ENCODE results near the gene FBP1.
A peak's percentile ranks its signal among the peaks of the same experiment; 100 is the strongest.

Gene FBP1

GRCh38 chr9:94650949-94651348 lies 11.6 kb upstream of the FBP1 start:
- H3K9me3 ChIP-seq (ENCODE audit: control insufficient read depth, low read depth, low read length): no peaks in the 10 kb centered on the region
- H3K4me1 ChIP-seq (ENCODE audit: control insufficient read depth, low read depth, low read length): no peaks in the 10 kb centered on the region
- H3K4me3 ChIP-seq (ENCODE audit: low read length): no peak overlapping the region
- no peaks in the 10 kb centered on the region for H3K27me3 ChIP-seq (ENCODE audit: control insufficient read depth, insufficient read depth, low read length)
- no peaks in the 10 kb centered on the region for H3K36me3 ChIP-seq (ENCODE audit: control insufficient read depth, low read depth, low read length)
- H3K27ac ChIP-seq (ENCODE audit: low read length): no peak overlapping the region
- no peak overlapping the region for H3K9ac ChIP-seq (ENCODE audit: low read length)

- no peak overlapping the region for H3K27ac ChIP-seq (ENCODE audit: low read length)
- no peak overlapping the region for H3K9ac ChIP-seq (ENCODE audit: low read length)
- no peaks in the 10 kb centered on the region for H3K27me3 ChIP-seq (ENCODE audit: control insufficient read depth, insufficient read depth, low read length)
- no peaks in the 10 kb centered on the region for H3K9me3 ChIP-seq (ENCODE audit: control insufficient read depth, low read depth, low read length)
- H3K36me3 ChIP-seq (ENCODE audit: control insufficient read depth, low read depth, low read length): no peaks in the 10 kb centered on the region
- no peaks in the 10 kb centered on the region for H3K4me1 ChIP-seq (ENCODE audit: control insufficient read depth, low read depth, low read length)
- no peak overlapping the region for H3K4me3 ChIP-seq (ENCODE audit: low read length)
These were observed 9.9 kb upstream of the FBP1 start for GRCh38 chr9:94649100-94649819.

GRCh38 chr9:94648185-94648584 lies 8.9 kb upstream of the FBP1 start:
- H3K9ac ChIP-seq (ENCODE audit: low read length): no peak overlapping the region
- H3K27ac ChIP-seq (ENCODE audit: low read length): no peak overlapping the region
- H3K4me1 ChIP-seq (ENCODE audit: control insufficient read depth, low read depth, low read length): no peaks in the 10 kb centered on the region
- H3K9me3 ChIP-seq (ENCODE audit: control insufficient read depth, low read depth, low read length): no peaks in the 10 kb centered on the region
- no peaks in the 10 kb centered on the region for H3K36me3 ChIP-seq (ENCODE audit: control insufficient read depth, low read depth, low read length)
- no peak overlapping the region for H3K4me3 ChIP-seq (ENCODE audit: low read length)
- H3K27me3 ChIP-seq (ENCODE audit: control insufficient read depth, insufficient read depth, low read length): peaks cover 7% of the 10 kb centered on the region

GRCh38 chr9:94645901-94646300 lies 6.6 kb upstream of the FBP1 start:
- Histone ChIP-seq H3K9ac (ENCODE audit: low read length) (no peak overlapping the region), H3K27me3 (ENCODE audit: control insufficient read depth, insufficient read depth, low read length) (peaks cover 29% of the 10 kb centered on the region), H3K36me3 (ENCODE audit: control insufficient read depth, low read depth, low read length) (no peaks in the 10 kb centered on the region), H3K27ac (ENCODE audit: low read length) (no peak overlapping the region), H3K9me3 (ENCODE audit: control insufficient read depth, low read depth, low read length) (no peaks in the 10 kb centered on the region), H3K4me3 (ENCODE audit: low read length) (no peak overlapping the region), H3K4me1 (ENCODE audit: control insufficient read depth, low read depth, low read length) (no peaks in the 10 kb centered on the region)

GRCh38 chr9:94644543-94644942 lies 5.2 kb upstream of the FBP1 start:
- Histone ChIP-seq H3K9ac (ENCODE audit: low read length) (no peak overlapping the region), H3K9me3 (ENCODE audit: control insufficient read depth, low read depth, low read length) (no peaks in the 10 kb centered on the region), H3K4me1 (ENCODE audit: control insufficient read depth, low read depth, low read length) (no peaks in the 10 kb centered on the region), H3K36me3 (ENCODE audit: control insufficient read depth, low read depth, low read length) (no peaks in the 10 kb centered on the region), H3K27me3 (ENCODE audit: control insufficient read depth, insufficient read depth, low read length) (peaks cover 42% of the 10 kb centered on the region), H3K27ac (ENCODE audit: low read length) (no peak overlapping the region), H3K4me3 (ENCODE audit: low read length) (no peak overlapping the region)

GRCh38 chr9:94643741-94644140 lies 4.4 kb upstream of the FBP1 start:
- Histone ChIP-seq H3K4me1 (ENCODE audit: control insufficient read depth, low read depth, low read length) (peaks cover 3% of the 10 kb centered on the region), H3K9ac (ENCODE audit: low read length) (no peak overlapping the region), H3K27ac (ENCODE audit: low read length) (no peak overlapping the region), H3K9me3 (ENCODE audit: control insufficient read depth, low read depth, low read length) (no peaks in the 10 kb centered on the region), H3K4me3 (ENCODE audit: low read length) (no peak overlapping the region), H3K36me3 (ENCODE audit: control insufficient read depth, low read depth, low read length) (no peaks in the 10 kb centered on the region), H3K27me3 (ENCODE audit: control insufficient read depth, insufficient read depth, low read length) (peaks cover 50% of the 10 kb centered on the region)

- H3K27ac ChIP-seq (ENCODE audit: low read length): no peak overlapping the region
- H3K4me1 ChIP-seq (ENCODE audit: control insufficient read depth, low read depth, low read length): peaks cover 9% of the 10 kb centered on the region
- H3K27me3 ChIP-seq (ENCODE audit: control insufficient read depth, insufficient read depth, low read length): peaks cover 56% of the 10 kb centered on the region
- no peak overlapping the region for H3K4me3 ChIP-seq (ENCODE audit: low read length)
- H3K9me3 ChIP-seq (ENCODE audit: control insufficient read depth, low read depth, low read length): no peaks in the 10 kb centered on the region
- no peaks in the 10 kb centered on the region for H3K36me3 ChIP-seq (ENCODE audit: control insufficient read depth, low read depth, low read length)
- H3K9ac ChIP-seq (ENCODE audit: low read length): no peak overlapping the region
These were observed 3.9 kb upstream of the FBP1 start for GRCh38 chr9:94643176-94643575.

GRCh38 chr9:94642501-94642900 lies 3.2 kb upstream of the FBP1 start:
- Histone ChIP-seq H3K36me3 (ENCODE audit: control insufficient read depth, low read depth, low read length) (no peaks in the 10 kb centered on the region), H3K9me3 (ENCODE audit: control insufficient read depth, low read depth, low read length) (no peaks in the 10 kb centered on the region), H3K4me3 (ENCODE audit: low read length) (no peak overlapping the region), H3K27ac (ENCODE audit: low read length) (no peak overlapping the region), H3K4me1 (ENCODE audit: control insufficient read depth, low read depth, low read length) (peaks cover 9% of the 10 kb centered on the region), H3K9ac (ENCODE audit: low read length) (no peak overlapping the region), H3K27me3 (ENCODE audit: control insufficient read depth, insufficient read depth, low read length) (peaks cover 63% of the 10 kb centered on the region)

GRCh38 chr9:94639999-94640376 lies 670 bp upstream of the FBP1 start:
- H3K36me3 ChIP-seq (ENCODE audit: control insufficient read depth, low read depth, low read length): no peaks in the 10 kb centered on the region
- H3K27me3 ChIP-seq (ENCODE audit: control insufficient read depth, insufficient read depth, low read length): peaks cover 71% of the 10 kb centered on the region
- H3K4me1 ChIP-seq (ENCODE audit: control insufficient read depth, low read depth, low read length): peaks cover 9% of the 10 kb centered on the region
- H3K9me3 ChIP-seq (ENCODE audit: control insufficient read depth, low read depth, low read length): no peaks in the 10 kb centered on the region
- no peak overlapping the region for H3K27ac ChIP-seq (ENCODE audit: low read length)
- H3K4me3 ChIP-seq (ENCODE audit: low read length): peak overlapping the region; percentile 70
- peak overlapping the region; percentile 15 for H3K9ac ChIP-seq (ENCODE audit: low read length)

GRCh38 chr9:94638335-94639060 lies 820 bp downstream of the FBP1 start:
- Histone ChIP-seq H3K27ac (ENCODE audit: low read length) (no peak overlapping the region), H3K9me3 (ENCODE audit: control insufficient read depth, low read depth, low read length) (no peaks in the 10 kb centered on the region), H3K4me3 (ENCODE audit: low read length) (peak overlapping the region; percentile 70), H3K9ac (ENCODE audit: low read length) (no peak overlapping the region), H3K27me3 (ENCODE audit: control insufficient read depth, insufficient read depth, low read length) (peaks cover 67% of the 10 kb centered on the region), H3K4me1 (ENCODE audit: control insufficient read depth, low read depth, low read length) (peaks cover 9% of the 10 kb centered on the region), H3K36me3 (ENCODE audit: control insufficient read depth, low read depth, low read length) (no peaks in the 10 kb centered on the region)

- Histone ChIP-seq H3K36me3 (ENCODE audit: control insufficient read depth, low read depth, low read length) (no peaks in the 10 kb centered on the region), H3K4me3 (ENCODE audit: low read length) (no peak overlapping the region), H3K27ac (ENCODE audit: low read length) (no peak overlapping the region), H3K9me3 (ENCODE audit: control insufficient read depth, low read depth, low read length) (no peaks in the 10 kb centered on the region), H3K4me1 (ENCODE audit: control insufficient read depth, low read depth, low read length) (peaks cover 30% of the 10 kb centered on the region), H3K27me3 (ENCODE audit: control insufficient read depth, insufficient read depth, low read length) (peaks cover 11% of the 10 kb centered on the region), H3K9ac (ENCODE audit: low read length) (no peak overlapping the region)
These were observed 6.6 kb downstream of the FBP1 start for GRCh38 chr9:94632737-94633136.

- H3K36me3 ChIP-seq (ENCODE audit: control insufficient read depth, low read depth, low read length): no peaks in the 10 kb centered on the region
These were observed 7.7 kb downstream of the FBP1 start for GRCh38 chr9:94631599-94631998.

More at GRCh38 chr9:94631599-94631998, 7.7 kb downstream of the FBP1 start:
- H3K27me3 ChIP-seq (ENCODE audit: control insufficient read depth, insufficient read depth, low read length): no peaks in the 10 kb centered on the region
- H3K4me3 ChIP-seq (ENCODE audit: low read length): peak overlapping the region; percentile 13
- no peak overlapping the region for H3K9ac ChIP-seq (ENCODE audit: low read length)
- H3K27ac ChIP-seq (ENCODE audit: low read length): no peak overlapping the region
- H3K9me3 ChIP-seq (ENCODE audit: control insufficient read depth, low read depth, low read length): no peaks in the 10 kb centered on the region
- H3K4me1 ChIP-seq (ENCODE audit: control insufficient read depth, low read depth, low read length): peaks cover 30% of the 10 kb centered on the region

Measured in iPS-18a (cell line).